ENCODE measurements around the gene BAZ1B. TPM values are rescaled to one million over a fixed set of nuclear protein-coding genes. Genes with fewer than 3 reads are reported as not detected.

Gene BAZ1B
- total and polyA plus RNA-seq, 9 of the 15 experiments (the other 6 are each of a cell fraction or from before 2014, with no cell fraction given), result 15.0 to 134 (median 79.5) TPM

GRCh38 chr7:73519867-73520672 lies 2.0 kb downstream of the BAZ1B start (continued):
- TF ChIP-seq, protein P1, sequence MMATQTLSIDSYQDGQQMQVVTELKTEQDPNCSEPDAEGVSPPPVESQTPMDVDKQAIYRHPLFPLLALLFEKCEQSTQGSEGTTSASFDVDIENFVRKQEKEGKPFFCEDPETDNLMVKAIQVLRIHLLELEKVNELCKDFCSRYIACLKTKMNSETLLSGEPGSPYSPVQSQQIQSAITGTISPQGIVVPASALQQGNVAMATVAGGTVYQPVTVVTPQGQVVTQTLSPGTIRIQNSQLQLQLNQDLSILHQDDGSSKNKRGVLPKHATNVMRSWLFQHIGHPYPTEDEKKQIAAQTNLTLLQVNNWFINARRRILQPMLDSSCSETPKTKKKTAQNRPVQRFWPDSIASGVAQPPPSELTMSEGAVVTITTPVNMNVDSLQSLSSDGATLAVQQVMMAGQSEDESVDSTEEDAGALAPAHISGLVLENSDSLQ (IDR thresholded peaks at IDR 0.05), result peak; percentile 71
- TF ChIP-seq ATF7 (IDR thresholded peaks at IDR 0.05), result 0 out of 2 replicates have a peak, but pooled peaks have one; percentile 31
- TF ChIP-seq, protein P2, sequence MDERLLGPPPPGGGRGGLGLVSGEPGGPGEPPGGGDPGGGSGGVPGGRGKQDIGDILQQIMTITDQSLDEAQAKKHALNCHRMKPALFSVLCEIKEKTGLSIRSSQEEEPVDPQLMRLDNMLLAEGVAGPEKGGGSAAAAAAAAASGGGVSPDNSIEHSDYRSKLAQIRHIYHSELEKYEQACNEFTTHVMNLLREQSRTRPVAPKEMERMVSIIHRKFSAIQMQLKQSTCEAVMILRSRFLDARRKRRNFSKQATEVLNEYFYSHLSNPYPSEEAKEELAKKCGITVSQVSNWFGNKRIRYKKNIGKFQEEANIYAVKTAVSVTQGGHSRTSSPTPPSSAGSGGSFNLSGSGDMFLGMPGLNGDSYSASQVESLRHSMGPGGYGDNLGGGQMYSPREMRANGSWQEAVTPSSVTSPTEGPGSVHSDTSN (CRISPR knock-in tag; IDR thresholded peaks at IDR 0.05; ENCODE audit: low read depth), result no peak
- TF ChIP-seq, protein P2 (tag; conservative IDR thresholded peaks at IDR 0.05; ENCODE audit: low read depth), result 0 out of 2 replicates have a peak, but pooled peaks have one; percentile 11
- TF ChIP-seq JUND (IDR thresholded peaks at IDR 0.05; ENCODE audit: borderline replicate concordance, low read depth, low read length), result 0 out of 2 replicates have a peak, but pooled peaks have one; percentile 16
- TF ChIP-seq JUND (tag; IDR thresholded peaks at IDR 0.05; ENCODE audit: borderline replicate concordance, low read depth, low read length), result no peak
- TF ChIP-seq BCOR (IDR thresholded peaks at IDR 0.05), result 0 out of 2 replicates have a peak, but pooled peaks have one; percentile 6
- TF ChIP-seq ESRRA (IDR thresholded peaks at IDR 0.05; ENCODE audit: borderline replicate concordance, low read depth), result peak; percentile 95
- peak; percentile 17 for TF ChIP-seq TAF1 (IDR thresholded peaks at IDR 0.05; ENCODE audit: control insufficient read depth, extremely low read depth, insufficient read depth, low read length, severe bottlenecking)
- TF ChIP-seq DMBX1 (CRISPR knock-in tag; IDR thresholded peaks at IDR 0.05; ENCODE audit: borderline replicate concordance), result 0 out of 2 replicates have a peak, but pooled peaks have one; percentile 45
- no peak for TF ChIP-seq GTF2F1 (IDR thresholded peaks at IDR 0.05; ENCODE audit: low read depth, low read length)
